Activated CD8-positive, alpha-beta memory T cell treated with anti-CD3 and anti-CD28 coated beads for 48 hours (primary cell): ENCODE measurements around the gene MYH7.

ENCODE experiments used
- DNase-seq, 3 experiments: peaks; one replicate each; pipeline ENCODE4 v3.0.0-alpha.2; 2020; ENCODE audit warnings: low read depth in 2 of 3, low spot score in 2 of 3

MYH7 gene

DNA sequence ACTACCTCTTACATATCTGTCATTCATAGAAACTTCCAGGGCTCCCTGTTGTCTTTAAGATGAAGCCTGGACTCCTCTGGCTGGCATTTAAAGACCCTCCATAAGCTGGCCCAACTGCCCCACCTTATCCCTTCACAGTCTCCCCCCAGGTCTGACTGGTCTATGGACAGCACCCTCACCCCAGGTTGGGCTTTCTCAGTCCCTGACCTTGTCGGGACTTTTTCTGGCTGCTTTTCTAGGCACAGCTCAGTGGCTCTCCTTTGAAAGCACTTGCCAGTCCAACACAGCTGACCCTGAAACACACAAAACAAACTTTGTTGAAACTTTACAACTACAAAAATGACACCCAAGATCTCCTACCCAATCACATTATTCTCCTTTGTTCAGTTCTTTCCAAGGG is 13.9 kb upstream of the MYH7 start:
- no peak for DNase-seq

GRCh38 chr14:23447361-23448350 is 12.2 kb upstream of the MYH7 start:
- no peak for DNase-seq

DNA sequence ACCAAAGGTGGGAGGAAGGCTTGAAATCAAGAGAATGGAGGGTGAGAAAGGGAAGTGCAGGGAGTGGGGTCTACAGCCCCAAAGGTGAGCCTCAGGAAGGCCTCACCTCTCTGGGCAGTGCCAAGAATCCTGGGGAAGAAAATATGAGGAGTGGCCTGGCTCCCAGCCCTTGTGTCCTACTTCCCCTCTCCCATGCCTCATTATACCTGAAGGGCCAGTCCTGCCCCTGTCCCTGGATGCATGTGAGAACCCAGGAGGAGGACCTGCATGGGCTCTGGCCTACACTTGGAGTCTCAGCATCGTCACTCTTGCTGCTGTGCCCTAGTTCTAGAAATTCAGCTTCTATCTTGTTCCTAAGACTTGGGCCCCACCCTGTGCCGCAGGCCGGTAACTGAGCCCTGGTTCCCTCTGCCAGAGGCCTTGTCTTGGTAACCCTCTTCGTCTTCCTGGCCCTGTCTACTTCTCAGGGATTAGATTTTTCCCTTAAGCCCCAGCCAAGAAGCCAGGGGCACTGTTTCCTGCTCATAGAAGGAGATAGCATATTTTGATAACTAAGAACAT is 10.9 kb upstream of the MYH7 start:
- DNase-seq = no peak

DNA sequence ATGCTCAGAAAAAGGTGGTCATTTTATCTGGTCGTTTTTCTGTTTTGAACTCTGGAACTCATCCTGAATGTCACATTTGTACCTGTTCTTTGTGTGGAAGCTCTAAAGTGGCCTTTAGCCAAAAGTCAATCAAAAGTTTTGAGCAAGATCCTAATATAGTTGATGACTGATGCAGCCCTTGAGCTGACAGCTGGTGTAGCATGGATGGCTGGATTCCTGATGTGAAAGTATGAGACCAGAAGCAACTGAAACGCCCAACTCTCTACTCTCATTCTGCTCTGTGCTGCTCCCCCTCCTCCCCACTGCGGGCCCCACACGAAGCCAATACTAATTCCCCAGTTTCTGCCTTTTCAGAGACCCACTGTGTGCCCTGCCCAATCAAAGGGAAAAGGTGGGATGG is 10.3 kb upstream of the MYH7 start:
- DNase-seq = no peak

- DNase-seq = no peak
Observed at GRCh38 chr14:23444314-23444713, 8.9 kb upstream of the MYH7 start.

GRCh38 chr14:23443881-23444280 is 8.4 kb upstream of the MYH7 start:
- no peak for DNase-seq

GRCh38 chr14:23443411-23443812 is 8.0 kb upstream of the MYH7 start:
- no peak for DNase-seq

DNA sequence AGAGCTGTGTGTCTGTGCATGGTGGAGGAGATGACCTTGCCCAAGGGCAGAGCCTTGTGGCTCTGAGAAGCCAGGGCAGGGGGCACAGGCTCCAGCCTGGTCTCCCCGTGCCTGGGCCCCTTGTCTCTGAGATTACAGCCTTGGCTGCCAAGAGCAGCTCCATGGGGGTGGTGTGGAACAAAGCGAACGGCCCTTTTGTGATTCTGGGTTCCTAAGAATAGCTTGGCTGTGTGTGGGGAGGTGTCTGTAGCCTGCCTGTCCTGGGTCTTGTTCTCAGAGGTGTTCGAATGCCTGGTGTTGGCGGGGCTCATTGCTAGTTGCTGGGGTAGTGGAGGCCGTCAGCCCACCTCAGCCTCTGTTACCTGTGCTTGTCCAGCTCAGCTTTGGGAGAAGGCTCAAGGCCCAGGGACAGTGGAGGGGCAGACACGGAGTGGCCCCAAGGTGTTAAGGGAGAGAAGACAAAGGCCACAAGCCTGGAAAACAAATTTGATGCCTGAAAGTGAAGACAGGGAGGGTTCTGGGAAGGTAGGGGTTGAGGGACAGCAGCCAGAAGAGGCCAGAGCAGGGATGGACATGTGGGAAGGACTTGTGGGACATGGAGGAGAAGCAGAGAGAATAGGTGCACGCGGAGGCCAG is 7.4 kb upstream of the MYH7 start:
- DNase-seq = no peak

DNA sequence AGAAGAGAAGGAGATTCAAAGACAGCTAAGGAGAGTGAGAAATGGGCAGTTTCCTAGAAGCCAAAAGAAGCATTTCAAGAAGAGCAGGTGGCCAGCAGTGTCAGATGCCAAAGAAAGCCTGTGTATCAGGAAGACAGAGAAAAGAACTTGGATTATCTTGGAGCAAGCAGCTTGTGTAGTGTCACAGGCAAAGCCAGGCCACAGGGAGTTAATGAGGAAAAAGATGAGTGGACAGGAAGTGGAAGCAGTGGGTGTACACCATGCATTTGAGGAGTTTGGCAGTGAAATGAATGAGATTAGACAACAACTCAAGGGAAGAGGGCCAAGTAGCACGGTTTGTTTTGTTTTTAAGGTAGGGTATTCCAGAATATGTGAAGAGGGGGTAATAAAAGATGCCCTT is 5.6 kb upstream of the MYH7 start:
- DNase-seq = no peak

DNA sequence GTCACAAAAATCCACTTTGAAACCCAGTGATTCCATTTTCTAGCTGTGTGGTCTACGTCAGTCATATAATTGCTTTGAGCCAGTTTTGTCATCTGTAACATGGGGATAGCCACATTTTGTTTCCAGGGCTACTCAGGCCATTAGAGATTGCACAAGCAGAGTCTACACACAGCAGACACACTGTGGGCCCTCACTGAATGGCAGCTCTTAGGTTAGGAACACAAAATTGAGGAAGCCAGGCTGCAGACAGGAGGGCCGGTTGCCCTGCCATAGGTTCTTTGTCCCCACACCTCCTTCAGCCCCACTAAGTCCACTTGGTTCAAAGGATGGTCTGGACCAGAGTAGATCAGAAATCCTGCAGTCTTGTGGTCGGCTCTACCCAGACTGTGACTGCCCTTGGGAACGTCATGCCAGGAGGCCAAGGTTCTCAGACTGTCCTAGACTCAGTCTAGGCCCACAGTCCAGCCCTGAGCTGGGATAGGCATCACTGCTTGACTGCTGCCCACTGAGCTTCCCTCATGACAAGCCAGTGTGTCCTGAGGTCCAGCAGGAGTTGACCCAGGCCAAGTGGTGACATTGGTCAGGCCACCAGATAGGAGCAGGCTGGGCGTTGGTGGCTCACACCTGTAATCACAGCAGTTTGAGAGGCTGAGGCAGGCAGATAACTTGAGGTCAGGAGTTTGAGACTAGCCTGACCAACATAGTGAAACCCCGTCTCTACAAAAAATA is 3.8 kb upstream of the MYH7 start:
- no peak for DNase-seq

DNA sequence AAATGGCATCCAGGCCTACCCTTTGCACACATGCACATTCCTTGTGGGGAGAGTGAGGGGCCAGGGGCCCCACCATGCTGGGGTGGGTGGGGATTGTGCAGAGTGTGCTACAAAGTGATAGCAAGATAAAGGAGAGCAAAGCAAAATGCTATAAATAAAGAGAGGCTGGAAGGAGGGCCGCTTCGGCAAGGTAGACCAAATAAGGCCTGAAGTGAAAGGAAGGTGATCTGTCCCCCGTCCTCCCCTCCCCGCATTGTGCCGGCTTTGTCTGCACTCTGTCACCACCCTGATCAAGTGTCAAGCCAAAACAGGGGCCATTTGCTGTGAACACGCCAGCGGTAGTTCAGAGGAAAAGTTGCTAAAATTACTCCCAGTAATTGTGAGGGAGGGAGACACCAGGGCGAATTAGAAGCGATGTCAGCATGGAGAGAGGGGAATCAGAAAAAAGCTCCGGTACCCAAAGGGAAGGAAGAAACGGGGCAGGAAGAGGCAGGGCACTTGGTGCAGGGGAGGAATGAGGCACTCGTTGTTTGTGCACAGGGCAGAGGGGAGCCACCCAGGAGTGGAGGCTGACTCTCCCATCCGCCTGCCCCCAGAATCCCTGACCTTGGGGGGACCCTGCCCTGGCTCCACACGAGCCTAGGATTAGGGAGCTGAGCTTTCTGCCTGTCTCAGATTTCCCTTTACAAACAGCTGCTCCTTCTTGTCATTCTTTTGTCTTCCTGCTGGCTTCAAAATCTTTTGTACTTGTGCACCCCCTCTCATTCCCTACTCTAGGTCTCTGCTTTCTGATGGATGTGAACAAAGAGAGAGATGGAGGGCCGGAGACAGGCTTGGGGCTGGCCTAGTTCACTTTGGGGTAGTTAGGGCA is 2.9 kb upstream of the MYH7 start:
- DNase-seq = no peak

GRCh38 chr14:23437133-23438100 is 2.0 kb upstream of the MYH7 start:
- no peak for DNase-seq

- no peak for DNase-seq
Observed at GRCh38 chr14:23436327-23437132, 1.1 kb upstream of the MYH7 start.

DNA sequence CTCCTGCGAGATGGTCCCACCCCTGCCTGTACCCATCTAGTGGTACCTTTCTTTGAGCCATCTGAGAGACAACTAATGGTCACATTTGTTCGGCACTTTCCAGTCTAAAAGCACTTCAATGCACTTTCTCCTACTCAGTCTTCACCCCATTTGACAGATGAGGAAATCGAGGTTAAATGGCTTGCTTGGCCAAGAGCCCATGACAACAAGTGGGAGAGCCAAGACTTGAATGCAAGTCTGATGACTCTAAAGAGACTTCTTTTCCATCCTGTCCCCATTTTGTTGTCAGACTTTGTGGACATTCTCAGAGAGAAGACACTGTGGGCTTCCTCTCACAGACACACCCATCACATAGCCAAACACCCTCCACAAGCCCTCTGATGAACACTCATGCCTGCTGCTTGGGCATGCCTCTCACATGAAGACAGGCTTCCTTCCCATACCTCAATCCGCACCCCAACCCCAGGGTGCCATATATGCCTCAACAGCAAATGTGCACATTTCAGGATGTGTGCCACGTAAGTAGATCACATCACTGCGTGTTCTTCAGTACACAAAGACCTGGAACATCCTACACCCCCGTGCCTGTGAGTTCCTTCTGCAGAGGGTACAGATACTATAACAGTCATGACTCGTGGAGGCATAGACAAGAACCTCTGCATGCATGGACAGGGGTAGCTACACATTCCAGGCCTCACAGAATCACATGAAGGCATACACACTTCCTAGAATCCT is 805 bp downstream of the MYH7 start:
- DNase-seq = no peak

GRCh38 chr14:23433457-23433856 is 2.0 kb downstream of the MYH7 start:
- no peak for DNase-seq

DNA sequence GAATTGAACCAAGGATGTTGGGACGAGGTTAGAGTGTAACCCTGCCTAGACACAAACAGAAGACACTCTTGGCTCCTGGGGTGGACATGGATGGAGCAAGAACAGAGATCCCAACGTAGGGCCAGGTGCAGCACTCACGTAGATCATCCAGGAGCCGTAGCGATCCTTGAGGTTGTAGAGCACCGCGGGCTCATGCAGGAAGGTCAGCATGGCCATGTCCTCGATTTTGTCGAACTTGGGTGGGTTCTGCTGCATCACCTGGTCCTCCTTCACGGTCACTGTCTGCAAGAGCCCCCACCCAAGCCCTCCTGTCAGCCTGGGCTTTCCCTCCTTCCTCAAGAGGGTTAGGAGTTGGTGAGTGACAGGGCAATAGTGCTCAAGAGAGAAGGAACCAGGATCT is 2.5 kb downstream of the MYH7 start:
- no peak for DNase-seq

DNA sequence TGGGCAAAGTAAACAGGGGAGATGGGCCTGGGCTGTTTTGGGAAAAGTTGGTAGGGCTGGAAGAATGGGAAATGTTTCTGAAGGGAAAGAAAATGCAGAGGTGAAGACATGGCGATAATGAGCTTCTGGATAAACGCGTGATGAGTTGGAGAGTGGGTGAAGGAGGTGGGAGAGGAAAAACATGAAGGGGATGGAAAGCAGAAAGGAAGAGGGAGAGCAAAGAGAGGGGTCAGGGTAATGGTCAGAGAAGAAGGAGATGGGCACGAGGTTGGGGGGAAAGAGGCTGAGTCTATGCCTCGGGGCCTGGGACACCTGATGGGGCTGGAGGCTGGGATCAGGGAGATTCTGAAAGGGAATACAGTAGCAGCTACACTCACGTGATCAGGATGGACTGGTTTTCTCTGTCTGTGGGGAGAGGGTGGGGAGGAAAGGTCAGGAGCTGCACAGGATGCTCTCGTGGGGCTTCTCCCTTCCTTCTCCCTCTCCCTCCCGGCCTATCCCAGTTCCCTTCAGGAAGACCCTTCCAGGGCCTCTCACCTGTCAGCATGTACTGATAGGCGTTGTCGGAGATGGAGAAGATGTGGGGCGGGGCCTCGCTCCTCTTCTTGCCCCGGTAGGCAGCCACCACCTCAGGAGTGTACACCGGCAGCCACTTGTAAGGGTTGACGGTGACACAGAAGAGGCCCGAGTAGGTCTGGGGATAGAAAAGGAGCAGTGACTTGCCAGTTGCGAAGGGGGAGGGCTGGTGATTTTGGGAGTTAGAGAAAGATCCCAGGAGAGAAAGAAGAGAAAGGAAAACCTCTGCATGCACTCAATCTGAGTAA is 3.1 kb downstream of the MYH7 start:
- DNase-seq = no peak
